HCT116 (cell line): ENCODE measurements around the gene ENPP6. TPM values are rescaled to one million over a fixed set of nuclear protein-coding genes. Genes with fewer than 3 reads are reported as not detected.

Source experiments
- ATAC-seq: fragments of 200-7000 bp; cut with Tn5 transposase; 2 replicates; pipeline ENCODE4 v1.9.1; 2020; ENCODE audit warnings: mild to moderate bottlenecking, moderate library complexity
- BruUV-seq: library from RNA; stranded (reverse); fragments of 400-500 nt; replicated peaks from 2 replicates; lab custom pipeline; 2021; lab: Mats Ljungman, UMichigan
- CTCF ChIA-PET: fragments of 300-600 bp; sonication (Branson Sonifier 250); formaldehyde crosslinking; loops from one replicate; lab custom pipeline; 2021; ENCODE audit warnings: antibody characterized with exemption; lab: Charles Lee
- POLR2A ChIA-PET: fragments of 300-600, 350-600 bp; sonication (Branson Sonifier 250); formaldehyde crosslinking; loops from one replicate; lab custom pipeline; 2021; ENCODE audit warnings: antibody characterized with exemption; lab: Charles Lee
- RAD21 ChIA-PET, 2 experiments: fragments of 300-600 bp; sonication (Branson Sonifier 250); formaldehyde crosslinking; loops; one replicate each; lab custom pipeline; 2023; ENCODE audit warnings: low total read pairs in 2 of 2; ENCODE audit not compliant: uncharacterized antibody in 2 of 2, unreplicated experiment in 2 of 2, low non-redundant PET in 1 of 2; lab: Charles Lee
- DNase-seq: peaks from one replicate; pipeline ENCODE4 v3.0.0-alpha.2; 2010; ENCODE audit warnings: low read depth, low spot score
- H2AFZ ChIP-seq: fragments of 200-600 bp; shearing (Covaris generic), sonication (generic); 2 replicates; pipeline ENCODE4 v1.6.1; 2017; ENCODE audit warnings: low read depth, mixed run types, mixed read lengths, antibody characterized with exemption, low read length; ENCODE audit not compliant: poor library complexity, severe bottlenecking
- H3K27ac ChIP-seq: 2 replicates; pipeline ENCODE4 v1.5.1; 2012; ENCODE audit warnings: low read depth, low read length
- H3K27me3 ChIP-seq: fragments of 200-600 bp; sonication (generic); 2 replicates; pipeline ENCODE4 v1.6.1; 2016; ENCODE audit warnings: mixed run types, low read length, mixed read lengths; ENCODE audit not compliant: insufficient read depth
- H3K36me3 ChIP-seq, 2 experiments: fragments of 200-500 bp in 1 of 2; fragments of 200-600 bp in 1 of 2; sonication (Bioruptor generic) in 1 of 2; sonication (generic) in 1 of 2; 2 replicates each; pipeline versions ENCODE4 v1.5.1 to v1.6.1; 2014 to 2016; ENCODE audit warnings: low read length in 2 of 2, inconsistent platforms in 1 of 2, mixed read lengths in 1 of 2, mixed run types in 1 of 2; ENCODE audit not compliant: insufficient read depth in 2 of 2, control insufficient read depth in 1 of 2
- H3K4me1 ChIP-seq, 2 experiments: fragments of 200-600 bp in 1 of 2; sonication (generic) in 1 of 2; 2 replicates each; pipeline versions ENCODE4 v1.5.1 to v1.6.1; 2012 to 2017; ENCODE audit warnings: low read length in 2 of 2, inconsistent platforms in 1 of 2, mild to moderate bottlenecking in 1 of 2, mixed read lengths in 1 of 2, mixed run types in 1 of 2, moderate library complexity in 1 of 2; ENCODE audit not compliant: insufficient read depth in 2 of 2, control insufficient read depth in 1 of 2
- H3K4me2 ChIP-seq: fragments of 200-600 bp; sonication (generic); 2 replicates; pipeline ENCODE4 v1.6.1; 2017; ENCODE audit warnings: mixed run types, low read length, mixed read lengths
- H3K4me3 ChIP-seq, 2 experiments: fragments of 200-600 bp in 1 of 2; sonication (generic) in 1 of 2; replicated peaks in 1 of 2; 2 replicates each; pipeline ENCODE4 v1.5.1; 2011 to 2016; ENCODE audit warnings: low read length in 2 of 2, control low read depth in 1 of 2, low read depth in 1 of 2, mild to moderate bottlenecking in 1 of 2, mixed read lengths in 1 of 2, mixed run types in 1 of 2
- H3K79me2 ChIP-seq: fragments of 200-600 bp; sonication (generic); 2 replicates; pipeline ENCODE4 v1.6.1; 2017; ENCODE audit warnings: mild to moderate bottlenecking, mixed run types, low read length, moderate library complexity, mixed read lengths; ENCODE audit not compliant: insufficient read depth
- H3K9ac ChIP-seq: fragments of 200-600 bp; sonication (generic); 2 replicates; pipeline ENCODE4 v1.6.1; 2016; ENCODE audit warnings: low read length, mixed read lengths
- H3K9me2 ChIP-seq: fragments of 200-600 bp; sonication (generic), shearing (Covaris generic); 2 replicates; pipeline ENCODE4 v1.6.1; 2017; ENCODE audit warnings: mixed run types, mild to moderate bottlenecking, moderate library complexity; ENCODE audit not compliant: insufficient read depth
- H3K9me3 ChIP-seq, 2 experiments: fragments of 200-500 bp in 1 of 2; fragments of 200-600 bp in 1 of 2; sonication (Bioruptor generic) in 1 of 2; sonication (generic) in 1 of 2; 2 replicates each; pipeline ENCODE4 v1.6.1; 2014 to 2017; ENCODE audit warnings: low read length in 2 of 2, mixed read lengths in 2 of 2, inconsistent platforms in 1 of 2, low read depth in 1 of 2, mild to moderate bottlenecking in 1 of 2, mixed run types in 1 of 2, moderate library complexity in 1 of 2; ENCODE audit not compliant: control insufficient read depth in 1 of 2, insufficient read depth in 1 of 2
- H4K20me1 ChIP-seq: fragments of 200-600 bp; sonication (generic), shearing (Covaris generic); 2 replicates; pipeline ENCODE4 v1.6.1; 2017; ENCODE audit warnings: mixed run types, mild to moderate bottlenecking, moderate library complexity; ENCODE audit not compliant: insufficient read depth
- ATF3 ChIP-seq: IDR thresholded peaks from 2 replicates; pipeline ENCODE4 v1.6.1; 2012
- CBX3 ChIP-seq: IDR thresholded peaks from 2 replicates; pipeline ENCODE4 v1.6.1; 2012; ENCODE audit warnings: low read depth
- CEBPB ChIP-seq: IDR thresholded peaks from 2 replicates; pipeline ENCODE4 v1.6.1; 2012; ENCODE audit warnings: low read depth
- ELF1 ChIP-seq: IDR thresholded peaks from 2 replicates; pipeline ENCODE4 v1.6.1; 2012; ENCODE audit warnings: low read depth, borderline replicate concordance
- EZH2 ChIP-seq: fragments of 200-600 bp; sonication (generic); IDR thresholded peaks from 2 replicates; pipeline ENCODE4 v1.6.1; 2017; ENCODE audit warnings: antibody characterized with exemption, mixed run types
- FOSL1 ChIP-seq: IDR thresholded peaks from 2 replicates; pipeline ENCODE4 v1.6.1; 2012; ENCODE audit warnings: low read depth
- JUND ChIP-seq: IDR thresholded peaks from 2 replicates; pipeline ENCODE4 v1.6.1; 2012
- RAD21 ChIP-seq: IDR thresholded peaks from 2 replicates; pipeline ENCODE4 v1.6.1; 2012; ENCODE audit warnings: low read depth, mild to moderate bottlenecking
- SIN3A ChIP-seq: IDR thresholded peaks from 2 replicates; pipeline ENCODE4 v1.6.1; 2012; ENCODE audit warnings: low read depth
- TCF7L2 ChIP-seq: IDR thresholded peaks from 2 replicates; pipeline ENCODE4 v1.7.0; 2011; ENCODE audit warnings: borderline replicate concordance, inconsistent platforms; ENCODE audit not compliant: insufficient read depth, insufficient read length; ENCODE audit errors: extremely low read depth
- ZFX ChIP-seq: fragments of 450-650 bp; IDR thresholded peaks from 2 replicates; pipeline ENCODE4 v1.6.1; 2017
- intact Hi-C: fragments of 100-400 bp; cut with micrococcal nuclease; formaldehyde crosslinking; loops from 2 replicates; pipeline ENCODE4 v1.10.0; 2022
- total RNA-seq: library from RNA; stranded (reverse); gene quantifications from one replicate; pipeline ENCODE4 v1.2.1, GENCODE V29; 2021; ENCODE audit not compliant: unreplicated experiment
- TF ChIP-seq, protein P1 (sequence below), 3 experiments: fragments of 200-600 bp in 1 of 3; sonication (generic) in 1 of 3; IDR thresholded peaks in 2 of 3; conservative IDR thresholded peaks in 1 of 3; 2 replicates each; pipeline ENCODE4 v1.5.1; 2012 to 2017; ENCODE audit warnings: low read depth in 2 of 3, low read length in 2 of 3, antibody characterized with exemption in 1 of 3, borderline replicate concordance in 1 of 3, control low read depth in 1 of 3, mild to moderate bottlenecking in 1 of 3, mixed read lengths in 1 of 3, mixed run types in 1 of 3, moderate library complexity in 1 of 3; ENCODE audit not compliant: insufficient read depth in 1 of 3
- TF ChIP-seq, protein P2 (sequence below): IDR thresholded peaks from 2 replicates; pipeline ENCODE4 v1.6.1; 2012
- TF ChIP-seq, protein P3 (sequence below): IDR thresholded peaks from 2 replicates; pipeline ENCODE4 v1.6.1; 2012; ENCODE audit warnings: low read depth

The ENPP6 gene
- total RNA-seq, 1 experiment from 2014 or later, result not detected

DNA sequence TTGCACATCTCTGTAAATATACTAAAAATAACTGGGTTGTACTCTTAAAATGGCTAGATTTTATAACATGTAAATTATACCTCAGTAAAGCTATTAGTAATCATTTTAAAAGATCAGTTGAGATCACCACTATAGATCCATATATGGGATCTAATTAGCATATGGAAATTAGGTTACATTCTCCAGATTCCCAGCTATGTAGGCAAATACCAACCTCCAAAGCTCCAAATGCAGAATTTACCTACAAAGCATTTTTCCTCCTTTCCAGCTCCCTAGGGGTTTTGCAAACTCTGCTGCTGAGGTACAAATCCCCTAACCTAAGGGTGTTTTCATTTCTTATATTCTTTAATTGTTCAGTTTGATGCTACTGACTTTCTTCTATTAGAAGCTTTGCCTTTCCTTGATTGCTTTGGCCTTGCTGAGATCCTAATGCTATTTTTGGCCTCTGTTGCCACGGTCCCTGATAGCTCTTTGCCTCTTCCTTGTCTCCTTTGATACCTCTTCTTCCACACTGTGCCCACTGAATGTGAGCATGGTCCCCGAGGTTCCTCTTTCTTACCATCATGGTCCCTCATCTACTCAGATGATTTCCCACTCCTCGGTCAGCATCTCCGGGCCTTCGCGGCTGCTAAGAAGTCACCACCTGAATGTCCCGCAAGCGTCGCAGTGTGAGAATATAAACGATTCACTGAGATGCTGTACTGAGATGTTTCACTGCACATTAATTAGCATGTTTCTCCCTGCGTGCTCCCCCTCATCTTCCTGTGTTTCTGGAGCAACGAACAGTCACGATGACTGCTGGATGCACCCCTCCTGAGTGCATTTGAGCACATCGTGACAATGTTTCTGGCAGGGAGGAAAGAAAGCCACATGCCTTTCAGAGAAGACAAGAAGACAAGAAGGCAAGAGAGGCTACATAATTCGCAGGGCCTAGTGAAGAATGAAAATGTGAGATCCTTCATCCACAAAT is 23.8 kb downstream of the ENPP6 start:
- Histone ChIP-seq H3K4me3 (no peak overlapping the region), H3K36me3 (no peaks in the 10 kb centered on the region), H3K79me2 (no peaks in the 10 kb centered on the region), H3K27ac (no peak overlapping the region), H3K9ac (no peak overlapping the region), H4K20me1 (no peaks in the 10 kb centered on the region), H3K4me2 (no peak overlapping the region), H3K9me3 (no peaks in the 10 kb centered on the region), H2AFZ (no peak overlapping the region), H3K4me1 (0 out of 4 replicates have a peak, but pooled peaks cover 0 to 5% of the 10 kb centered on the region in 2 experiments), H3K9me2 (no peaks in the 10 kb centered on the region), H3K27me3 (no peaks in the 10 kb centered on the region)
- no peak for ATAC-seq
- ChIA-PET POLR2A (no interaction called here), CTCF (no interaction called here), RAD21 (no interaction called here)
- no TSS peak for BruUV-seq
- intact Hi-C loops, result no loop called here
- no peak for TF ChIP-seq CEBPB
- TF ChIP-seq TCF7L2, result no peak
- TF ChIP-seq ZFX, result no peak
- TF ChIP-seq ATF3, result no peak
- DNase-seq, result no peak

DNA sequence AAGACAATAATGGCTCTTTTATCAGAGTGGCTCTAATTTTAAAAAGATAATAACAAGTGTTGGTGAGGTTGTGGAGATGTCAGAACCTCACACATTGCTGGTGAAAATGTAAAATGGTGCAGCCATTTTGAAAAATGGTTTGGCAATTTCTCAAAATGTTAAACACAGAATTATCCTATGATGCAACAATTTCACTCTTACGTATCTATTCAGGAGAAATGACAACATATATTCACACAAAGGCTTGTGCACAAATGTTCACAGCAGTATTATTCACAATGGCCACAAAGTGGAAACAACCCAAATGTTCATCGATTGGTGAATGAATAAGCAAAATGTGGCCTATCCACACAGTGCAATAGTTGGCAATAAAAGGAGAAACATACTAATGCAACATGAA is 24.7 kb downstream of the ENPP6 start:
- Histone ChIP-seq H3K27me3 (no peaks in the 10 kb centered on the region), H3K9me3 (no peaks in the 10 kb centered on the region), H3K4me2 (no peak overlapping the region), H3K79me2 (no peaks in the 10 kb centered on the region), H3K9me2 (no peaks in the 10 kb centered on the region), H2AFZ (no peak overlapping the region), H4K20me1 (no peaks in the 10 kb centered on the region), H3K9ac (no peak overlapping the region), H3K36me3 (no peaks in the 10 kb centered on the region), H3K4me1 (0 out of 4 replicates have a peak, but pooled peaks cover 0 to 5% of the 10 kb centered on the region in 2 experiments), H3K27ac (no peak overlapping the region), H3K4me3 (no peak overlapping the region)
- ChIA-PET CTCF (no interaction called here), POLR2A (no interaction called here), RAD21 (no interaction called here)
- TF ChIP-seq, protein P1, sequence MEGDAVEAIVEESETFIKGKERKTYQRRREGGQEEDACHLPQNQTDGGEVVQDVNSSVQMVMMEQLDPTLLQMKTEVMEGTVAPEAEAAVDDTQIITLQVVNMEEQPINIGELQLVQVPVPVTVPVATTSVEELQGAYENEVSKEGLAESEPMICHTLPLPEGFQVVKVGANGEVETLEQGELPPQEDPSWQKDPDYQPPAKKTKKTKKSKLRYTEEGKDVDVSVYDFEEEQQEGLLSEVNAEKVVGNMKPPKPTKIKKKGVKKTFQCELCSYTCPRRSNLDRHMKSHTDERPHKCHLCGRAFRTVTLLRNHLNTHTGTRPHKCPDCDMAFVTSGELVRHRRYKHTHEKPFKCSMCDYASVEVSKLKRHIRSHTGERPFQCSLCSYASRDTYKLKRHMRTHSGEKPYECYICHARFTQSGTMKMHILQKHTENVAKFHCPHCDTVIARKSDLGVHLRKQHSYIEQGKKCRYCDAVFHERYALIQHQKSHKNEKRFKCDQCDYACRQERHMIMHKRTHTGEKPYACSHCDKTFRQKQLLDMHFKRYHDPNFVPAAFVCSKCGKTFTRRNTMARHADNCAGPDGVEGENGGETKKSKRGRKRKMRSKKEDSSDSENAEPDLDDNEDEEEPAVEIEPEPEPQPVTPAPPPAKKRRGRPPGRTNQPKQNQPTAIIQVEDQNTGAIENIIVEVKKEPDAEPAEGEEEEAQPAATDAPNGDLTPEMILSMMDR (IDR thresholded peaks at IDR 0.05 in 2 of 3, conservative IDR thresholded peaks at IDR 0.05 in 1 of 3; ENCODE audit: borderline replicate concordance in 1 of 3, insufficient read depth in 1 of 3, low read depth in 2 of 3, low read length in 2 of 3), result no peak
- TF ChIP-seq JUND, result no peak
- no peak for TF ChIP-seq RAD21
- no peak for TF ChIP-seq CBX3
- TF ChIP-seq, protein P2, sequence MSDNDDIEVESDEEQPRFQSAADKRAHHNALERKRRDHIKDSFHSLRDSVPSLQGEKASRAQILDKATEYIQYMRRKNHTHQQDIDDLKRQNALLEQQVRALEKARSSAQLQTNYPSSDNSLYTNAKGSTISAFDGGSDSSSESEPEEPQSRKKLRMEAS, result no peak
- no peak for TF ChIP-seq SIN3A
- TF ChIP-seq, protein P3, sequence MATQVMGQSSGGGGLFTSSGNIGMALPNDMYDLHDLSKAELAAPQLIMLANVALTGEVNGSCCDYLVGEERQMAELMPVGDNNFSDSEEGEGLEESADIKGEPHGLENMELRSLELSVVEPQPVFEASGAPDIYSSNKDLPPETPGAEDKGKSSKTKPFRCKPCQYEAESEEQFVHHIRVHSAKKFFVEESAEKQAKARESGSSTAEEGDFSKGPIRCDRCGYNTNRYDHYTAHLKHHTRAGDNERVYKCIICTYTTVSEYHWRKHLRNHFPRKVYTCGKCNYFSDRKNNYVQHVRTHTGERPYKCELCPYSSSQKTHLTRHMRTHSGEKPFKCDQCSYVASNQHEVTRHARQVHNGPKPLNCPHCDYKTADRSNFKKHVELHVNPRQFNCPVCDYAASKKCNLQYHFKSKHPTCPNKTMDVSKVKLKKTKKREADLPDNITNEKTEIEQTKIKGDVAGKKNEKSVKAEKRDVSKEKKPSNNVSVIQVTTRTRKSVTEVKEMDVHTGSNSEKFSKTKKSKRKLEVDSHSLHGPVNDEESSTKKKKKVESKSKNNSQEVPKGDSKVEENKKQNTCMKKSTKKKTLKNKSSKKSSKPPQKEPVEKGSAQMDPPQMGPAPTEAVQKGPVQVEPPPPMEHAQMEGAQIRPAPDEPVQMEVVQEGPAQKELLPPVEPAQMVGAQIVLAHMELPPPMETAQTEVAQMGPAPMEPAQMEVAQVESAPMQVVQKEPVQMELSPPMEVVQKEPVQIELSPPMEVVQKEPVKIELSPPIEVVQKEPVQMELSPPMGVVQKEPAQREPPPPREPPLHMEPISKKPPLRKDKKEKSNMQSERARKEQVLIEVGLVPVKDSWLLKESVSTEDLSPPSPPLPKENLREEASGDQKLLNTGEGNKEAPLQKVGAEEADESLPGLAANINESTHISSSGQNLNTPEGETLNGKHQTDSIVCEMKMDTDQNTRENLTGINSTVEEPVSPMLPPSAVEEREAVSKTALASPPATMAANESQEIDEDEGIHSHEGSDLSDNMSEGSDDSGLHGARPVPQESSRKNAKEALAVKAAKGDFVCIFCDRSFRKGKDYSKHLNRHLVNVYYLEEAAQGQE, result no peak
- no peak for TF ChIP-seq FOSL1
- no peak for TF ChIP-seq ELF1
- TF ChIP-seq EZH2, result no peak
- DNase-seq, result no peak
- intact Hi-C loops, result no loop called here
- ATAC-seq, result no peak
- no TSS peak for BruUV-seq
